ENCODE results near the gene C19orf25.

GRCh38 chr19:1496714-1497577 is 17.9 kb upstream of the C19orf25 start:
- TF ChIP-seq CTCF (IDR thresholded peaks at IDR 0.05) (no peak), EZH2 (IDR thresholded peaks at IDR 0.05; ENCODE audit: borderline replicate concordance, insufficient read depth, low read depth, low read length, poor library complexity, severe bottlenecking) (no peak)

Measured in B cell (primary cell).